ENCODE data around the gene ATP7B.

- no peak for TF ChIP-seq CTCF (IDR thresholded peaks at IDR 0.05; ENCODE audit: low read depth, low read length)
- TF ChIP-seq POLR2A (IDR thresholded peaks at IDR 0.05; ENCODE audit: extremely low read depth, insufficient read length), result no peak
Measured at GRCh38 chr13:51924756-51925544, 86.3 kb downstream of the ATP7B start.
